GM19467 (cell line): ENCODE measurements around the gene VWF.

Experiments
- ATAC-seq: cut with Tn5 transposase; IDR thresholded peaks from one replicate; pipeline ENCODE4 v1.9.1; 2021; ENCODE audit warnings: mild to moderate bottlenecking, moderate library complexity; ENCODE audit not compliant: unreplicated experiment

Gene VWF

GRCh38 chr12:6080149-6081045 lies 44.1 kb downstream of the VWF start:
- ATAC-seq = no peak

GRCh38 chr12:6078398-6079096 lies 45.9 kb downstream of the VWF start:
- ATAC-seq = no peak

DNA sequence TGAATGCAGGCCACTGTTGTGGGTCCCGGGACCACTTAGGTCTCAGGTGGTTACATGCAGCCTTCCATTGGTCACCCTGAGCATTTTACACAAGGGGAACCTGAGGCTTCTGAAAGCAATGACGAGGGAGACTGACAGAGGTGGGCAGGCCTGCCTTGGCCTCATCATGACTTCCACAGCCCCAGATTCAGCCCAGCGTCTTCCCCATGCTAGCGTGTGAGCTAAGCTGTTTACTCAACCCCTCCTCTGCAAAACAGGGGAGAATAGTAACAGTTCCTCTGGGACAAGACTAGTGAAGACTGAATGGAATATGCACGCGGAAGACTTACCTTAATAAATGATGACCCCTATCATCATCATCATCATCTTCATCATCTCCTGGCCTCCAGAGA lies 46.8 kb downstream of the VWF start:
- ATAC-seq = no peak

DNA sequence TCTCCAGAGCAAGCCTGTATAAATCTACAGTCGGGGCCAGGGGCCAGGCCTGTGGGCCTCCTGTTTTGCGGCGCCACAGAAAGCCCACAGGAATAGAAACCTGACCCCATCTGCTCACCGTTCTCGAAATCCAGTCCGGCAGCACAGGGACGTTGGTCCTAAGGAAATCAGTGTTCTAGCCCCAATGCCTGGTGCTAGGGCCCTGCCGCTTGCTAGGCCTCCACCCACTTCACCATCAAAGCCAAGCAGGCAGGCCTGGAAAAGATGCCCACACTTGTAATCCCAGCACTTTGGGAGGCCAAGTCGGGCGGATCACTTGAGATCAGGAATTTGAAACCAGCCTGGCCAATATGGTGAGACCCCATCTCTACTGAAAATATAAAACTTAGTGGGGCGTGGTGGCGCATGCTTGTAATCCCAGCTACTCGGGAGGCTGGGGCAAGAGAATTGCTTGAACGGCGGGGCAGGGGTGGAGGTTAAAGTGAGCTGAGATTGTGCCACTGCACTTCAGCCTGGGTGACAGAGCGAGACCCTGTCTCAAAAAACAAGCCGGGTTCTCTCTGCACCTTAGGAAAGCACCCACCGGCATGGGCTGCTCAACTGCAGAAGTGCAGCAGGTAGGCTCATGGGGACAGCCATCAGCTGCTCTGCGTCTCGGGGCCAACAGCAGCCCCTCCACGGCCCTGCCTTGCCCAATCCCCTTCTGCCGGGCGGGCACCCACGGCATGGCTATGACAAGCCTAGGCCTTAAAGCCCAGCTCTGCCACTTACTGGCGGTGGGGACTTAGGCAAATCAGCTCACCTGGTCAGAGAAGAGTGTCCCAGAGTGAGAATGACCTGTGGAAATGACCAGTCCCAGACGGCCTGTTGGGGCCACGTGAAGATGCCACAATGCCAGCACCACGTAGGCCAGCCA lies 47.4 kb downstream of the VWF start:
- no peak for ATAC-seq

DNA sequence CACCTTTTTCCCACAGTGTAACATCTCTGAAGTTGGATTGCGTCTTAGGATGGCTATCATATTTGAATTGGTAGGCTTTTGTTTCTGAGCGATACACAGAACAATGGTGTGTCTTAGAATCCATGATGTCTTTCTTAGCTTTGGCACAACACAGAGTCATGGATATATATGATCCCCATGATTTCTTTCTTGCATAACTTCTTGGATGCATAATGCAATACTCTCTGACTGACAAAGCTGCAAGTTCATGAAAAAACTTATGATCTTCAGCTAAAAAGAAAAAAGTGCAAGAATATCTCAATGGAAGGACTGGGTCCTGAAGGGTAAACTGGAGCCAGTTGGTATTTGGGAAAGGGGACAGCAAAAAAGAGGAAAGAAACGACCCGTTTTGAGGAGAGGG lies 48.1 kb downstream of the VWF start:
- no peak for ATAC-seq

DNA sequence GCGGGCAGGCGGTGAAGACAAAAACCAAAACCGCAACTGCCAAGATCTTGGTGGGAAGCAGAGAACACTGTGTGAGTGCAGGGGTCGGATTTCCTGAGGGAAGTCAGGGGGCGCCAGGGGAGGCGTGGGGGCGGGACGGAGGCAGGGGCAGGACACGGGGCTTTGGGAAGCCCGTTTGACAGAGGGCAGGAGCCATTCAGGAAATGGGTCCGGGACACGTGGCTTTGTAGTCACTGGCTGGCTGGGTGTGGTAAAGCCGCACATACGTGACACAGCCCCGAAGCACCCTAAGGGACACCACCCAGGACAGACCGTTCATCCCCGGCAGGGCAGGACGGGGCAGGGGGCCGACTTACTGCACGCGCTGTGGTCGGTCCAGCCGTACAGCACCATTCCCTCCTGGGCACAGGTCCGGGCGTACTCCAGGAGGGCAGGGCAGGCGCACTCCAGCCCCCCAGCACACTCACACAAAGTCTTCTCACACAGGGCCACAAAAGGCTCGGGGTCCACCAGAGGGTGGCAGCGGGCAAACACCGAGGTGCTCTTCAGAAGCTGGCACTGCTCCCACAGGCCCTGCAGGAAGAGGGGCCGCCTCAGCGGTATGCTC lies 49.4 kb downstream of the VWF start:
- ATAC-seq = no peak

DNA sequence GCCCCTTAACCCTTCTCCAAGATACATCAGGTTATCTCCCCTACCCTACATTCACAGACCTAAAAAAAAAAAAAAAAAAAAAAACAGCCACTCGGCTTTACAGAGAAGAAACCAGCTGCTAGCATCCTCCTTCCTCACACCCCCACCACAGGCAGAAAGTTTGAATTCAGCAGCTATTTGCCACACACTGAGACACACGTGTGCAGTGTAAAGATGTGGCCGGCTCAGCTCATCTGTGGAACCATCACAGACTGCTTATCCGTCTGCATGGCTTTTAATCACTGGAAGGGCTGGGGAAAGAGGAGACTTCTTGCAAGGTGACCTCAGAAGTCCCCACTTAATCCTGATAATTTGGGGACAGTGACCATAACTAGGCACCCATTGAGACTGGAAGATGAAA lies 50.0 kb downstream of the VWF start:
- no peak for ATAC-seq

GRCh38 chr12:6073426-6073825 lies 51.0 kb downstream of the VWF start:
- no peak for ATAC-seq

DNA sequence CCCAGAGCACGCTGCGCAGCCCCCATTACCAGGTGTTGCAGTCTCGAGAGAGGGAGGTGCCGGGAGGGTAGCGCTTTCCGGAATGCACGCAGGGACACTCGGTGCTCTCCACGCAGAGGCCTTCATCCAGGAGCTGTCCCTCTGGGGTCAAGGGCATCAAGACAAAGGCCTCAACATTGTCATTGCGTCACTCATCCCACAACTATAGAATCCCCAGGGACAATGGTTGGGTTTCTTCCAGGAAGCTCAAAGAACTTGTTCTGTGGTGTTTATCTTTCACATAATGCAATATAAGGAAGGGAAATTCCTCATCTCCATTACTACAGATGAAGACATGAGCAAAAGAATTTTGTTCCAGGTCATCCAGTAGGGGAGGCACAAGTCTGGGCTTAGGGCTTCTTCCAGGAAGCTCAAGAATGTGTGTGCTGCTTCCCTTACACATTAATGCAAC lies 52.1 kb downstream of the VWF start:
- ATAC-seq = no peak

DNA sequence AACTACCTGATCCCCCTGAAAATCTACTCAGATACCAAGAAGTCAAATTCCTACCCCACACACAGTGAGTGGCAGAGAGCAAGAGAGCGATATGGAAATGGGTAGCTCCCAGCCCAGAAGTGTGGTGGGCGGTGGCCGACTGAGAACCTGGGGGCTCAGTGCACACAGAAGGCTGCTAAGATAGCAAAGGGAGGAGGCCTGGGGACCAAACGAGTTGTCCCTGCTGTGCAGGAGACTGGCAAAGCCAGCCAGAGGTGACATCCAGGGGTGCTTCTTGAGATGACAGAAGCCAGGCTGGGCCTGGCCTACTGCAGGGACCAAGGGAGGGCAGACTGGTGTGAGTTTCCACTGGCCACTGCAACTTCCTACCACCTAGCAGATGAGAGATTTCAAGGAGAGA lies 52.9 kb downstream of the VWF start:
- ATAC-seq = no peak

DNA sequence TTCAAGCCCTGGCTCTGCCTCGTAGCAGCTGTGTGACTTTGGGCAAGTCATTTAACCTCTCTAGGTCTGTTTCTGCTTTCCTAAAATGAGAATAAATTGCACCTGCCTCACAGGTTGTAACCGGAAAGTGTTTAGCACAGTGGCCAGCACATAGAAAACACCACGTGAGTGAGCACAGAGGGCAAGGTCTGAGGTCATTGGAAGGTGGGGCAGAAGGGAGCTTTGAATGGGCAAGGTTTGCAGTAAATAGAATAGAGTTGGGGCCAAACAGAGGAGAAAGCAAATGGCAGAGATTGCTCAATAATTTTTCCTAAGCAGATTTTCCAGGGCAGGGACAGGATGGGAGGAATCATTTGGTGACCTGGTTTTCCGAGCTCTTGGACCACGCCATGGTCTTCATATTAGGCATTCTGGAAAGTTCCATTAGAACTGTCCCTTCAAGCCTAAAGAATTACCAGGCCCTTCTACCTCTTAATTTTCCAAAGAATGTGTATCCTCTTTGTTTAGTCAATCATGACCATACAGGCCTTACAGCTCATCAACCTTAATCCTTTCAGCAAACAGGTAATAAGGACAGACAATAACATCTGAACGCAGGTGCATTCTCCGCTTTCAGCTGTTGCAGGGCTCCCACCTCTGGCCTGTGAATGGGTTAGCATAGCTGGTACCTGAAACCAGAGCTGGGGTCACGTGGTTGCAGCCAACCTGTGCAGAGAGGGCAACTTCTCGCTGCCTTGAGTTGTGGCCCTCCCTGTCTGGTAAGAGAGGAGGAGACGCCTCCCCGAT lies 53.8 kb downstream of the VWF start:
- ATAC-seq = no peak

- ATAC-seq = no peak
These were observed 54.9 kb downstream of the VWF start for GRCh38 chr12:6069437-6070093.

- no peak for ATAC-seq
These were observed 56.2 kb downstream of the VWF start for GRCh38 chr12:6068227-6068626.

DNA sequence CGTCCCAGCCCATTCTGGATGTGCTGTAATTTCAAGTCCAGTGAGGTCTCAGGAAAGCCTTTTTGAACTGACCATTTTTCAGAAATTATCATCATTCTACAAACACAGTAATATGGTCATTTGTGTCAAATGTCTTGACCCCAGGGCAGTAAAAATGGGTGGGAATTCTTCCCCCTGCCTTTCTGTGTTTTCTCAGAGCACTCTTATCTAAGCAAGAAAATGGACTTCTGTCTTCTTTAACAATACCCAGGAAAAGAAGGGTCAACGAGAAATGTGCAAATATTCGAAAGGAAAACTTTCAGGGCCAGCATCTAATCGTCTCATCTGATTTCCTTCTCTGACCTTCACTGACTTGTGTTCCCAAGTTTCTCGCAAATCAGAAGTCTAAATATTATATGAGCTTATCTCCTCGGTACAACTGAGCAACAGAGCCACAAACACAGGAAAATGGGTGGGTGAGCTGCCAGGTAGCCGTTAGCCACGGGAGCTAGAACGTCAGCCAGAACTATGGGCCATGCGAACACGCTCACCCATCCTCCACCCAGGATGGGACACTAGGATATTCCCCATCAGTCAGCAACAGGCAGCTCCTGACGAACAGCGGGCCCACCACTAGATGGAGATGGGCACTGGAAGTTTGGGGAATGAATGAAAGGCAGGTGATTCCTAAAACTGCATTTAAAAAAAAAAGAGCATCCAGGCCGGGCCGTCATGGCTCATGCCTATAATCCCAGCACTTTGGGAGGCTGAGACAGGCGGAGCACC lies 57.1 kb downstream of the VWF start:
- ATAC-seq = no peak

GRCh38 chr12:6066651-6067050 lies 57.8 kb downstream of the VWF start:
- no peak for ATAC-seq

GRCh38 chr12:6065863-6066199 lies 58.6 kb downstream of the VWF start:
- no peak for ATAC-seq

GRCh38 chr12:6065131-6065862 lies 59.2 kb downstream of the VWF start:
- ATAC-seq = no peak
